ENCODE measurements around the gene TMEM60. TPM values are rescaled to one million over a fixed set of nuclear protein-coding genes. Genes with fewer than 3 reads are reported as not detected.

Gene TMEM60
- total RNA-seq, 1 donor from 2014 or later, result 15.3 TPM

- ATAC-seq (ENCODE audit: low read depth) (no peak), DNase-seq (peak; percentile 48)
- Mint-ChIP-seq H3K36me3 (ENCODE audit: low read depth) (peaks cover 25% of the 10 kb centered on the region), H3K9me3 (no peaks in the 10 kb centered on the region), H3K27me3 (no peaks in the 10 kb centered on the region), H3K4me1 (peaks cover 83% of the 10 kb centered on the region), H3K27ac (peak overlapping the region; percentile 91), H3K4me3 (peak overlapping the region; percentile 98)
- ChIA-PET POLR2A (interaction anchor here (0.6 to 3.4 kb wide), 14 partner anchors 9 to 384 kb away, joined by 3 to 29 read pairs (median 6); partner anchors contain the start of genes PTPN12 and RSBN1L), CTCF (interaction anchor here (0.6 to 2.9 kb wide), 11 partner anchors 15 to 150 kb away, joined by 3 to 11 read pairs (median 5); no protein-coding TSS in a partner anchor)
- TF ChIP-seq, protein P1, sequence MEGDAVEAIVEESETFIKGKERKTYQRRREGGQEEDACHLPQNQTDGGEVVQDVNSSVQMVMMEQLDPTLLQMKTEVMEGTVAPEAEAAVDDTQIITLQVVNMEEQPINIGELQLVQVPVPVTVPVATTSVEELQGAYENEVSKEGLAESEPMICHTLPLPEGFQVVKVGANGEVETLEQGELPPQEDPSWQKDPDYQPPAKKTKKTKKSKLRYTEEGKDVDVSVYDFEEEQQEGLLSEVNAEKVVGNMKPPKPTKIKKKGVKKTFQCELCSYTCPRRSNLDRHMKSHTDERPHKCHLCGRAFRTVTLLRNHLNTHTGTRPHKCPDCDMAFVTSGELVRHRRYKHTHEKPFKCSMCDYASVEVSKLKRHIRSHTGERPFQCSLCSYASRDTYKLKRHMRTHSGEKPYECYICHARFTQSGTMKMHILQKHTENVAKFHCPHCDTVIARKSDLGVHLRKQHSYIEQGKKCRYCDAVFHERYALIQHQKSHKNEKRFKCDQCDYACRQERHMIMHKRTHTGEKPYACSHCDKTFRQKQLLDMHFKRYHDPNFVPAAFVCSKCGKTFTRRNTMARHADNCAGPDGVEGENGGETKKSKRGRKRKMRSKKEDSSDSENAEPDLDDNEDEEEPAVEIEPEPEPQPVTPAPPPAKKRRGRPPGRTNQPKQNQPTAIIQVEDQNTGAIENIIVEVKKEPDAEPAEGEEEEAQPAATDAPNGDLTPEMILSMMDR (IDR thresholded peaks at IDR 0.05), result no peak
- intact Hi-C loops (cut with micrococcal nuclease), result loop anchor here (2.0 to 5.0 kb wide), 3 partner anchors 38 to 383 kb away; partner anchors contain the start of gene GSAP
Observed at GRCh38 chr7:77799078-77799964, 1.1 kb upstream of the TMEM60 start.

DNA sequence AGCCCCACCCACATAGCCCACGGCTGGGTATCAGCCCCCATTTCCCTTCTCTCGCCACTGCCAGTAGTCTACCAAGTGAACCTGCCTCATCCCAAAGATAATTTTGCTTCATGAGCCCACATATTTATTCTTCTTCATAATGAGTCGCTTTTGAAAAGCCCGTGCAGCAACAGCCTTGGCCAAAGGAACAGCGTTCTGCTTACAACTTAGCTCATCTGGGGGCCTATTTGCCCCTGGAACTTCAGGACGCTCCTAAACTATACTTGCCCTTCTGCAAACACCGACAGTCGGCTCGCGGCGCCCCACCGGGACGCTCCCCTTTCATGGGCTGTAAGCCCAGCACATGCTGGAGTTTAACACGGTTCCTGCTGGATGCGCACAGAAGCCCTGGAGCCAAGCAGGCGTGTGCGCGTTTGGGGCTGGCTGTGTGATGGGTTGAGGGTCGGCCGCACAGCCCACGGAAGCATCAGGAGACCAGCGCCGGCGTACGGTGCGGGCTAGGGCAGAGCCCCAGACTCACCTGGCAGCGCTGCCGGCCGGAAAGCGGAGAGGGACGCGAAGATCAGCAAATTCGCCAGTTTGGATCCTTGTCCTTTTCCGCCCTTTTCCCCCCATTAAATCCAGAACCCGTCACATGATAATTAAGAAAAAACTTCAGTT, 370 bp downstream of the TMEM60 start:
- CTCF ChIA-PET, result interaction anchor here (0.6 to 2.9 kb wide), 16 partner anchors 14 to 152 kb away, joined by 3 to 11 read pairs (median 4); no protein-coding TSS in a partner anchor
- Mint-ChIP-seq H3K9me3 (no peaks in the 10 kb centered on the region), H3K4me3 (peak overlapping the region; percentile 98), H3K36me3 (ENCODE audit: low read depth) (peaks cover 32% of the 10 kb centered on the region), H3K27ac (peak overlapping the region; percentile 91), H3K27me3 (no peaks in the 10 kb centered on the region), H3K4me1 (peaks cover 75% of the 10 kb centered on the region)
- POLR2A ChIA-PET, result interaction anchor here (0.6 to 3.4 kb wide), 15 partner anchors 12 to 383 kb away, joined by 3 to 29 read pairs (median 4); partner anchors contain the start of gene RSBN1L
- intact Hi-C loops (cut with micrococcal nuclease), result loop anchor here (1.0 to 5.0 kb wide), 9 partner anchors 26 to 381 kb away; partner anchors contain the start of genes GSAP and RSBN1L
- TF ChIP-seq, protein P1 (IDR thresholded peaks at IDR 0.05), result no peak
- peak; percentile 30 for ATAC-seq (ENCODE audit: low read depth)
- DNase-seq, result no peak

- Mint-ChIP-seq H3K4me3 (peak overlapping the region; percentile 98), H3K4me1 (peaks cover 66% of the 10 kb centered on the region), H3K27me3 (no peaks in the 10 kb centered on the region), H3K27ac (peak overlapping the region; percentile 91), H3K9me3 (no peaks in the 10 kb centered on the region), H3K36me3 (ENCODE audit: low read depth) (peaks cover 32% of the 10 kb centered on the region)
- no peak for DNase-seq
- TF ChIP-seq, protein P1 (IDR thresholded peaks at IDR 0.05), result no peak
- ChIA-PET POLR2A (interaction anchor here (0.8 to 3.4 kb wide), 6 partner anchors 11 to 110 kb away, joined by 3 to 22 read pairs (median 10); partner anchors contain the start of gene RSBN1L), CTCF (interaction anchor here (2.9 kb wide), 1 partner anchor 144 kb away, joined by 10 read pairs; no protein-coding TSS in a partner anchor)
- intact Hi-C loops (cut with micrococcal nuclease), result loop anchor here (5.0 kb wide), 1 partner anchor 40 kb away; no protein-coding TSS in a partner anchor
- no peak for ATAC-seq (ENCODE audit: low read depth)
Observed at GRCh38 chr7:77796960-77797359, 1.3 kb downstream of the TMEM60 start.

DNA sequence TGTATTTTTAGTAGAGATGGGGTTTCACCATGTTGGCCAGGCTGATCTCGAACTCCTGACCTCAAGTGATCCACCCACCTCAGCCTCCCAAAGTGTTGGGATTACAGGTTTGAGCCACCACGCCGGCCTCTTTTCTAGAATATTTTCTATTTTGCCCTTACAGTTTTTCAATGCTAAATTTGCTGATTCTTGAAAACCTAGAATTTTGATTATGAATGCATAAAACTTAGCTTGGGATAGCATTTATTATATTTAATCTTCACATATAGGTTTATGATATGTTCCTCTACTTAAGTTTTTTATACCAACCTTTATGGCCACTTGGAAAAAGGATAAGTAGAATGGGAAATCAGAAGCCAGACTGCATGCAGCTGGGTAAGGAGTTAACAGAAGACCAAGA, 2.1 kb downstream of the TMEM60 start:
- peaks cover 58% of the 10 kb centered on the region for H3K4me1 Mint-ChIP-seq
- peaks cover 35% of the 10 kb centered on the region for H3K36me3 Mint-ChIP-seq (ENCODE audit: low read depth)
- peak overlapping the region; percentile 98 for H3K4me3 Mint-ChIP-seq
- H3K27ac Mint-ChIP-seq, result no peak overlapping the region
- TF ChIP-seq, protein P1 (IDR thresholded peaks at IDR 0.05), result no peak
- DNase-seq (no peak), ATAC-seq (ENCODE audit: low read depth) (no peak)
- no peaks in the 10 kb centered on the region for H3K9me3 Mint-ChIP-seq
- ChIA-PET POLR2A (no interaction called here), CTCF (no interaction called here)
- intact Hi-C loops (cut with micrococcal nuclease), result loop anchor here (5.0 kb wide), 1 partner anchor 41 kb away; no protein-coding TSS in a partner anchor
- no peaks in the 10 kb centered on the region for H3K27me3 Mint-ChIP-seq

All from activated B cell treated with CpG ODN at 0.5 μM for 24 hours (primary cell).